SK-N-SH (cell line): ENCODE results near the gene ATP6AP1. TPM values are rescaled to one million over a fixed set of nuclear protein-coding genes. Genes with fewer than 3 reads are reported as not detected.

ENCODE experiments used
- CTCF ChIA-PET: fragments of 300-600, 350-600 bp; formaldehyde crosslinking; extraction: SDS; loops from one replicate; lab custom pipeline; 2021; lab: Yijun Ruan, JAX
- POLR2A ChIA-PET: fragments of 350-600 bp; sonication (Branson Sonifier 250); formaldehyde crosslinking; extraction: SDS; loops from one replicate; lab custom pipeline; 2020; ENCODE audit warnings: antibody characterized with exemption, inconsistent platforms; lab: Yijun Ruan, JAX
- DNase-seq: peaks from one replicate; pipeline ENCODE4 v3.0.0; 2012
- H2AFZ ChIP-seq: fragments of 200-600 bp; sonication (generic); 2 replicates; pipeline ENCODE4 v1.8.1; 2016; ENCODE audit warnings: antibody characterized with exemption, mild to moderate bottlenecking, low read depth
- H3F3A ChIP-seq: fragments of 200-600 bp; sonication (generic); replicated peaks from 2 replicates; pipeline ENCODE3; 2016; ENCODE audit warnings: antibody characterized with exemption, mild to moderate bottlenecking; ENCODE audit not compliant: insufficient read depth
- H3K27ac ChIP-seq, 2 experiments: fragments of 200-500 bp in 1 of 2; fragments of 200-600 bp in 1 of 2; sonication (Bioruptor generic) in 1 of 2; sonication (generic), shearing (Covaris generic) in 1 of 2; 2 replicates each; pipeline versions ENCODE4 v1.5.1 to v1.6.1; 2014 to 2016; ENCODE audit warnings: low read depth in 2 of 2, inconsistent platforms in 1 of 2, low read length in 1 of 2, mild to moderate bottlenecking in 1 of 2, mixed read lengths in 1 of 2
- H3K27me3 ChIP-seq: fragments of 200-600 bp; sonication (generic), shearing (Covaris generic); 2 replicates; pipeline ENCODE4 v1.6.1; 2016; ENCODE audit warnings: mixed run types; ENCODE audit not compliant: insufficient read depth
- H3K36me3 ChIP-seq, 2 experiments: fragments of 200-500 bp in 1 of 2; fragments of 200-600 bp in 1 of 2; sonication (Bioruptor generic) in 1 of 2; sonication (generic) in 1 of 2; replicated peaks in 1 of 2; 2 replicates each; pipeline versions ENCODE3 to v1.5.1; 2014 to 2016; ENCODE audit warnings: low read length in 1 of 2, mild to moderate bottlenecking in 1 of 2; ENCODE audit not compliant: insufficient read depth in 2 of 2, control insufficient read depth in 1 of 2
- H3K4me1 ChIP-seq, 2 experiments: fragments of 200-500 bp in 1 of 2; fragments of 200-600 bp in 1 of 2; sonication (Bioruptor generic) in 1 of 2; sonication (generic), shearing (Covaris generic) in 1 of 2; 2 replicates each; pipeline versions ENCODE4 v1.5.1 to v1.6.1; 2014 to 2016; ENCODE audit warnings: low read depth in 1 of 2, low read length in 1 of 2, mixed run types in 1 of 2; ENCODE audit not compliant: insufficient read depth in 2 of 2, control insufficient read depth in 1 of 2
- H3K4me2 ChIP-seq: fragments of 200-600 bp; sonication (generic), shearing (Covaris generic); 2 replicates; pipeline ENCODE4 v1.6.1; 2017; ENCODE audit warnings: mixed run types
- H3K4me3 ChIP-seq, 2 experiments: fragments of 200-500 bp in 1 of 2; fragments of 200-600 bp in 1 of 2; sonication (Bioruptor generic) in 1 of 2; sonication (generic), shearing (Covaris generic) in 1 of 2; 2 replicates each; pipeline versions ENCODE4 v1.5.1 to v1.8.1; 2014 to 2016; ENCODE audit warnings: low read depth in 2 of 2, inconsistent platforms in 1 of 2, low read length in 1 of 2, mild to moderate bottlenecking in 1 of 2, mixed read lengths in 1 of 2, moderate library complexity in 1 of 2
- H3K79me2 ChIP-seq: fragments of 200-600 bp; sonication (generic); 2 replicates; pipeline ENCODE4 v1.8.1; 2017; ENCODE audit warnings: mild to moderate bottlenecking; ENCODE audit not compliant: insufficient read depth
- H3K9ac ChIP-seq: fragments of 200-600 bp; sonication (generic); 2 replicates; pipeline ENCODE4 v1.6.1; 2017; ENCODE audit warnings: mixed run types
- H3K9me2 ChIP-seq: fragments of 200-600 bp; sonication (generic); 2 replicates; pipeline ENCODE4 v1.6.1; 2017; ENCODE audit warnings: mixed run types
- H3K9me3 ChIP-seq: fragments of 200-600 bp; sonication (generic); 2 replicates; pipeline ENCODE4 v1.6.1; 2017; ENCODE audit warnings: mixed run types, mild to moderate bottlenecking, moderate library complexity
- H4K20me1 ChIP-seq: fragments of 200-600 bp; sonication (generic); 2 replicates; pipeline ENCODE4 v1.6.1; 2017; ENCODE audit warnings: mild to moderate bottlenecking, mixed run types; ENCODE audit not compliant: insufficient read depth
- ELF1 ChIP-seq: IDR thresholded peaks from 2 replicates; pipeline ENCODE4 v1.4.0; 2012
- FOSL2 ChIP-seq: IDR thresholded peaks from 2 replicates; pipeline ENCODE4 v1.4.0; 2012; ENCODE audit warnings: low read depth, mild to moderate bottlenecking, moderate library complexity, borderline replicate concordance
- FOXJ3 ChIP-seq: sonication (generic); formaldehyde crosslinking; IDR thresholded peaks from 2 replicates; pipeline ENCODE4 v1.5.1; 2020; ENCODE audit warnings: mild to moderate bottlenecking, missing genetic modification reagents
- FOXM1 ChIP-seq: IDR thresholded peaks from 2 replicates; pipeline ENCODE4 v1.4.0; 2012; ENCODE audit warnings: low read depth, mild to moderate bottlenecking
- GABPA ChIP-seq: IDR thresholded peaks from 2 replicates; pipeline ENCODE4 v1.4.0; 2012; ENCODE audit warnings: low read depth, mild to moderate bottlenecking
- GATA2 ChIP-seq: sonication (generic); formaldehyde crosslinking; IDR thresholded peaks from 2 replicates; pipeline ENCODE4 v1.5.0; 2020; ENCODE audit warnings: mild to moderate bottlenecking, missing genetic modification reagents
- NFIC ChIP-seq: IDR thresholded peaks from 2 replicates; pipeline ENCODE4 v1.4.0; 2012; ENCODE audit warnings: borderline replicate concordance
- NRF1 ChIP-seq: IDR thresholded peaks from 2 replicates; pipeline ENCODE4 v1.6.1; 2012; ENCODE audit warnings: low read depth, mild to moderate bottlenecking, low read length
- POLR2AphosphoS5 ChIP-seq: IDR thresholded peaks from 2 replicates; pipeline ENCODE4 v1.6.1; 2012; ENCODE audit warnings: low read depth, low read length
- RCOR1 ChIP-seq: fragments of 150-350 bp; IDR thresholded peaks from 2 replicates; pipeline ENCODE4 v1.6.1; 2017; ENCODE audit warnings: antibody characterized with exemption, low read length
- RFX5 ChIP-seq: IDR thresholded peaks from 2 replicates; pipeline ENCODE4 v1.6.1; 2012; ENCODE audit warnings: mild to moderate bottlenecking, improper control_type of control experiment, low read length
- SIN3A ChIP-seq: IDR thresholded peaks from 2 replicates; pipeline ENCODE4 v1.6.1; 2012; ENCODE audit warnings: low read depth, mild to moderate bottlenecking, low read length, moderate library complexity, borderline replicate concordance
- SMC3 ChIP-seq: IDR thresholded peaks from 2 replicates; pipeline ENCODE4 v1.6.1; 2012; ENCODE audit warnings: low read depth, low read length, improper control_type of control experiment
- TAF1 ChIP-seq: IDR thresholded peaks from 2 replicates; pipeline ENCODE4 v1.6.1; 2012; ENCODE audit warnings: low read depth, mild to moderate bottlenecking, low read length, moderate library complexity, borderline replicate concordance
- YY1 ChIP-seq: IDR thresholded peaks from 2 replicates; pipeline ENCODE4 v1.4.0; 2012; ENCODE audit warnings: low read depth, mild to moderate bottlenecking
- WGBS: methylation state at CpG from one replicate; pipeline ENCODE4 v1.1.6; 2017; ENCODE audit warnings: low lambda C conversion rate; 5-methylcytosine and 5-hydroxymethylcytosine counted together
- polyA plus RNA-seq, 3 experiments: library from polyadenylated mRNA; depleted of rRNA; stranded (reverse); fragments of >200 nt; gene quantifications; 2 replicates each; pipeline ENCODE4 v1.2.3, GENCODE V29; 2012
- TF ChIP-seq, protein P1 (sequence below): IDR thresholded peaks from 2 replicates; pipeline ENCODE4 v1.6.1; 2012; ENCODE audit warnings: mild to moderate bottlenecking, low read depth, low read length, moderate library complexity
- TF ChIP-seq, protein P2 (sequence below): fragments of 150-350 bp; IDR thresholded peaks from 2 replicates; pipeline ENCODE4 v1.6.1; 2016; ENCODE audit warnings: mild to moderate bottlenecking, low read depth, low read length
- TF ChIP-seq, protein P3 (sequence below): IDR thresholded peaks from 2 replicates; pipeline ENCODE4 v1.4.0; 2012; ENCODE audit warnings: low read depth, borderline replicate concordance
- TF ChIP-seq, protein P4 (sequence below): fragments of 150-350 bp; IDR thresholded peaks from 2 replicates; pipeline ENCODE4 v1.6.1; 2017; ENCODE audit warnings: antibody characterized with exemption, low read length, low read depth, borderline replicate concordance

The ATP6AP1 gene
- polyA plus RNA-seq, 1 of the 3 experiments (the other 2 are of a cell fraction): 102 TPM

DNA sequence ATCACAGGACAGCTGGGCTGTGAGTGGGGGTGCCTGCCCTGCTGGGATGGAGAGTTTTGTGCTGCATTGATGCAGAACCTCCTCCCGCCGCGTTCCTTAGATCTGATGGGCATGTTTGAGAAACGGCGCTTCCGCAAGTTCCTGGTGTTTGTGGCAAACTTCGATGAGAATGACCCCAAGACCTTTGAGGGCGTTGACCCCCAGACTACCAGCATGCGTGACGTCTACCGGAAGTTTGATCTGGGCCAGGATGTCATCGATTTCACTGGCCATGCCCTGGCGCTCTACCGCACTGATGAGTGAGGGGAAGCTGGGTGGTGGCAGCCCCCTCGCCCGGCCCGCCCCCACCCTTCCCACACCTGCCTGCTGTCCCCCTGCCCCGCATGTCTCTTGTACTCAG, 11.4 kb downstream of the ATP6AP1 start (continued):
- TF ChIP-seq, protein P1, sequence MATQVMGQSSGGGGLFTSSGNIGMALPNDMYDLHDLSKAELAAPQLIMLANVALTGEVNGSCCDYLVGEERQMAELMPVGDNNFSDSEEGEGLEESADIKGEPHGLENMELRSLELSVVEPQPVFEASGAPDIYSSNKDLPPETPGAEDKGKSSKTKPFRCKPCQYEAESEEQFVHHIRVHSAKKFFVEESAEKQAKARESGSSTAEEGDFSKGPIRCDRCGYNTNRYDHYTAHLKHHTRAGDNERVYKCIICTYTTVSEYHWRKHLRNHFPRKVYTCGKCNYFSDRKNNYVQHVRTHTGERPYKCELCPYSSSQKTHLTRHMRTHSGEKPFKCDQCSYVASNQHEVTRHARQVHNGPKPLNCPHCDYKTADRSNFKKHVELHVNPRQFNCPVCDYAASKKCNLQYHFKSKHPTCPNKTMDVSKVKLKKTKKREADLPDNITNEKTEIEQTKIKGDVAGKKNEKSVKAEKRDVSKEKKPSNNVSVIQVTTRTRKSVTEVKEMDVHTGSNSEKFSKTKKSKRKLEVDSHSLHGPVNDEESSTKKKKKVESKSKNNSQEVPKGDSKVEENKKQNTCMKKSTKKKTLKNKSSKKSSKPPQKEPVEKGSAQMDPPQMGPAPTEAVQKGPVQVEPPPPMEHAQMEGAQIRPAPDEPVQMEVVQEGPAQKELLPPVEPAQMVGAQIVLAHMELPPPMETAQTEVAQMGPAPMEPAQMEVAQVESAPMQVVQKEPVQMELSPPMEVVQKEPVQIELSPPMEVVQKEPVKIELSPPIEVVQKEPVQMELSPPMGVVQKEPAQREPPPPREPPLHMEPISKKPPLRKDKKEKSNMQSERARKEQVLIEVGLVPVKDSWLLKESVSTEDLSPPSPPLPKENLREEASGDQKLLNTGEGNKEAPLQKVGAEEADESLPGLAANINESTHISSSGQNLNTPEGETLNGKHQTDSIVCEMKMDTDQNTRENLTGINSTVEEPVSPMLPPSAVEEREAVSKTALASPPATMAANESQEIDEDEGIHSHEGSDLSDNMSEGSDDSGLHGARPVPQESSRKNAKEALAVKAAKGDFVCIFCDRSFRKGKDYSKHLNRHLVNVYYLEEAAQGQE: no peak
- TF ChIP-seq FOXJ3 (CRISPR knock-in tag) (no peak), GATA2 (CRISPR knock-in tag) (no peak), POLR2AphosphoS5 (no peak), NFIC (no peak)
- TF ChIP-seq, protein P2, sequence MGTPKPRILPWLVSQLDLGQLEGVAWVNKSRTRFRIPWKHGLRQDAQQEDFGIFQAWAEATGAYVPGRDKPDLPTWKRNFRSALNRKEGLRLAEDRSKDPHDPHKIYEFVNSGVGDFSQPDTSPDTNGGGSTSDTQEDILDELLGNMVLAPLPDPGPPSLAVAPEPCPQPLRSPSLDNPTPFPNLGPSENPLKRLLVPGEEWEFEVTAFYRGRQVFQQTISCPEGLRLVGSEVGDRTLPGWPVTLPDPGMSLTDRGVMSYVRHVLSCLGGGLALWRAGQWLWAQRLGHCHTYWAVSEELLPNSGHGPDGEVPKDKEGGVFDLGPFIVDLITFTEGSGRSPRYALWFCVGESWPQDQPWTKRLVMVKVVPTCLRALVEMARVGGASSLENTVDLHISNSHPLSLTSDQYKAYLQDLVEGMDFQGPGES: no peak

DNA sequence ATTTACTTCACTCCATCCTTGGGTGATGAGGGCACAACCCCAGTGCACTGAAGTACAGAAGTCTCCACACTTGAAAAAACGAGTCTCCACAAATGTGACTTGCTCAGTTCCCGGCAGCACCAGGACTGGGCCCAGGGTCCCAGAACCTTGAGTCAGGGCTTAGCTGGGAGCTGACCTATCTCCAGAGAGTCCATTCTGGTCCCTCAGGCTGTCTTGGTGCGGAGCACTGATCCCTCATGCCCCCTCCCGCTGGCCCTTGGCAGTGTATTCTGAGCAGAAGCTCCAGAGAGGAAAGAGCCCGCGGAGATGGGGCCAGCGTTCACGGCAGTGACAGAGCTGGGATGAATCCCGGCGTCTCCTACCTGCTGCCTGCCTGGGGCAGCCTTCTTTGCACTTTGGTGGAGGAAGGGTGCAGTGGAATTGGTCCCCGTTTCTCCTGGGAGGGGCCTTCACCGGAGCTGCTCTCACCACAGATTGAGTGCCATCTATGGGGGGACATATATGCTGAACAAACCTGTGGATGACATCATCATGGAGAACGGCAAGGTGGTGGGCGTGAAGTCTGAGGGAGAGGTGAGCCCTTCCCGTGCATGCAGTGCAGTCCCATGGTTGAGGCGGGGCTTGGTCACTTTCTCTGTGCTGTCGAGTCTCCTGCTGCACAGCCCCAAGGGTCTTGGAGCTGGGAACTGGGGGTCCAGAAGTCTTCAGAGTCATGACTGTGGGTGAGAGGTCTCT, 12.3 kb downstream of the ATP6AP1 start:
- Histone ChIP-seq H2AFZ (no peak overlapping the region), H3K9me2 (no peaks in the 10 kb centered on the region), H3K4me2 (no peak overlapping the region), H3K9me3 (no peaks in the 10 kb centered on the region), H4K20me1 (peaks cover 27% of the 10 kb centered on the region; the same call in 1 of the 2 replicates), H3K9ac (no peak overlapping the region), H3K36me3 (peaks cover 0 to 21% of the 10 kb centered on the region in 2 experiments), H3K27me3 (no peaks in the 10 kb centered on the region; the same call in 1 of the 2 replicates), H3K4me3 (no peak overlapping the region), H3K79me2 (peaks cover 48% of the 10 kb centered on the region), H3F3A (peaks cover 4% of the 10 kb centered on the region), H3K27ac (no peak overlapping the region), H3K4me1 (peaks cover 0 to 30% of the 10 kb centered on the region in 2 experiments; a peak in 1 of 4 replicates)
- 38% methylated on average over 16 of the region's 17 CpGs for WGBS
- no peak for DNase-seq
- CTCF ChIA-PET: interaction anchor here (1.6 kb wide), 1 partner anchor 86 kb away, joined by 5 read pairs; no protein-coding TSS in a partner anchor
- POLR2A ChIA-PET: interaction anchor here (0.8 kb wide), 1 partner anchor 19 kb away, joined by 3 read pairs; no protein-coding TSS in a partner anchor
- TF ChIP-seq FOXM1 (no peak), RCOR1 (no peak), TAF1 (no peak), NRF1 (no peak), RFX5 (no peak), SIN3A (no peak), ELF1 (no peak), GABPA (no peak), FOSL2 (no peak), YY1 (no peak), SMC3 (no peak)
- TF ChIP-seq, protein P2: no peak
- TF ChIP-seq, protein P3, sequence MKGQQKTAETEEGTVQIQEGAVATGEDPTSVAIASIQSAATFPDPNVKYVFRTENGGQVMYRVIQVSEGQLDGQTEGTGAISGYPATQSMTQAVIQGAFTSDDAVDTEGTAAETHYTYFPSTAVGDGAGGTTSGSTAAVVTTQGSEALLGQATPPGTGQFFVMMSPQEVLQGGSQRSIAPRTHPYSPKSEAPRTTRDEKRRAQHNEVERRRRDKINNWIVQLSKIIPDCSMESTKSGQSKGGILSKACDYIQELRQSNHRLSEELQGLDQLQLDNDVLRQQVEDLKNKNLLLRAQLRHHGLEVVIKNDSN: no peak
- TF ChIP-seq, protein P4, sequence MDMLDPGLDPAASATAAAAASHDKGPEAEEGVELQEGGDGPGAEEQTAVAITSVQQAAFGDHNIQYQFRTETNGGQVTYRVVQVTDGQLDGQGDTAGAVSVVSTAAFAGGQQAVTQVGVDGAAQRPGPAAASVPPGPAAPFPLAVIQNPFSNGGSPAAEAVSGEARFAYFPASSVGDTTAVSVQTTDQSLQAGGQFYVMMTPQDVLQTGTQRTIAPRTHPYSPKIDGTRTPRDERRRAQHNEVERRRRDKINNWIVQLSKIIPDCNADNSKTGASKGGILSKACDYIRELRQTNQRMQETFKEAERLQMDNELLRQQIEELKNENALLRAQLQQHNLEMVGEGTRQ: no peak
